Esophagus muscularis mucosa (tissue), 4 donors: ENCODE data around the gene HSPB8. TPM values are rescaled to one million over a fixed set of nuclear protein-coding genes. Genes with fewer than 3 reads are reported as not detected.

ENCODE experiments used
- DNase-seq: peaks from one replicate; pipeline ENCODE4 v3.0.0-alpha.2; 2017; ENCODE audit errors: extremely low spot score
- H3K27ac ChIP-seq, 4 donors: fragments of 200-600 bp; sonication (generic); replicated peaks in 1 of 4; 1 replicate in 3 of 4; 2 replicates in 1 of 4; pipeline ENCODE4 v1.5.1; 2016 to 2019; ENCODE audit warnings: mild to moderate bottlenecking in 1 of 4
- H3K27me3 ChIP-seq, 4 donors: fragments of 200-600 bp; sonication (generic); one replicate each; pipeline versions ENCODE4 v1.5.1 to v1.6.0; 2016 to 2019
- H3K36me3 ChIP-seq, 4 donors: fragments of 200-600 bp; sonication (generic); one replicate each; pipeline ENCODE4 v1.5.1; 2016 to 2019
- H3K4me1 ChIP-seq, 4 donors: fragments of 200-600 bp; sonication (generic); one replicate each; pipeline ENCODE4 v1.5.1; 2016 to 2019
- H3K4me3 ChIP-seq, 4 donors: fragments of 200-600 bp; sonication (generic); 1 replicate in 2 of 4; 2 replicates in 2 of 4; pipeline ENCODE4 v1.5.1; 2016 to 2019; ENCODE audit warnings: mild to moderate bottlenecking in 4 of 4, moderate library complexity in 1 of 4
- H3K9me3 ChIP-seq, 4 donors: fragments of 200-600 bp; sonication (generic); 1 replicate in 3 of 4; 2 replicates in 1 of 4; pipeline ENCODE4 v1.5.1; 2016 to 2019
- CTCF ChIP-seq, 3 experiments: fragments of 200-600 bp in 2 of 3; fragments of 450-650 bp in 1 of 3; sonication (generic) in 2 of 3; IDR thresholded peaks; one replicate each; pipeline ENCODE4 v1.5.1; 2017 to 2019; ENCODE audit warnings: antibody characterized with exemption in 3 of 3, mild to moderate bottlenecking in 2 of 3, moderate library complexity in 1 of 3
- EP300 ChIP-seq: sonication (generic); formaldehyde crosslinking; IDR thresholded peaks from one replicate; pipeline ENCODE4 v1.6.1; 2017; ENCODE audit warnings: antibody characterized with exemption
- POLR2A ChIP-seq: fragments of 450-650 bp; IDR thresholded peaks from one replicate; pipeline ENCODE4 v1.6.1; 2017; ENCODE audit warnings: antibody characterized with exemption, moderate library complexity, mild to moderate bottlenecking, low read depth
- POLR2AphosphoS5 ChIP-seq, 2 donors: sonication (generic); formaldehyde crosslinking; IDR thresholded peaks; one replicate each; pipeline ENCODE4 v1.6.1; 2017; ENCODE audit warnings: antibody characterized with exemption in 2 of 2
- WGBS: methylation state at CpG from one replicate; pipeline ENCODE4 v1.1.5; 2018; 5-methylcytosine and 5-hydroxymethylcytosine counted together
- intact Hi-C: fragments of 100-400 bp; cut with DNase I; formaldehyde crosslinking; loops from one replicate; pipeline ENCODE4 v1.15.1; 2023
- total RNA-seq, 4 donors: library from RNA; depleted of rRNA; stranded (reverse); fragments of >200 nt; gene quantifications; one replicate each; pipeline versions ENCODE4 v1.1.0 to v1.2.1, GENCODE V29; 2016

HSPB8 gene
- total RNA-seq, 4 donors from 2014 or later = 416 to 573 (median 443) TPM

GRCh38 chr12:119239040-119239439 lies 60.3 kb downstream of the HSPB8 start:
- DNase-seq = no peak
- 78% methylated on average over 3 of the region's 3 CpGs for WGBS
- H3K27me3 ChIP-seq = no peaks in the 10 kb centered on the region

GRCh38 chr12:119241049-119241448 lies 62.3 kb downstream of the HSPB8 start:
- DNase-seq = no peak
- Histone ChIP-seq H3K27ac (no peak overlapping the region), H3K4me3 (no peak overlapping the region), H3K4me1 (peaks cover 7 to 16% (median 8%) of the 10 kb centered on the region in 4 donors), H3K36me3 (no peaks in the 10 kb centered on the region), H3K9me3 (no peaks in the 10 kb centered on the region), H3K27me3 (no peaks in the 10 kb centered on the region)
- TF ChIP-seq POLR2A (no peak), POLR2AphosphoS5 (IDR thresholded peaks at IDR 0.05) (no peak), EP300 (no peak), CTCF (IDR thresholded peaks at IDR 0.05) (no peak)
- intact Hi-C loops = no loop called here
- 82% methylated on average over 5 of the region's 5 CpGs for WGBS

More at GRCh38 chr12:119239040-119239439, 60.3 kb downstream of the HSPB8 start:
- Histone ChIP-seq H3K36me3 (no peaks in the 10 kb centered on the region), H3K4me1 (peaks cover 0 to 9% (median 1%) of the 10 kb centered on the region in 4 donors), H3K27ac (no peak overlapping the region), H3K4me3 (no peak overlapping the region), H3K9me3 (no peaks in the 10 kb centered on the region)
- TF ChIP-seq CTCF (IDR thresholded peaks at IDR 0.05) (no peak), EP300 (no peak), POLR2AphosphoS5 (IDR thresholded peaks at IDR 0.05) (no peak), POLR2A (no peak)
- intact Hi-C loops = loop anchor here (10.0 kb wide), 2 partner anchors 114 to 176 kb away; no protein-coding TSS in a partner anchor

GRCh38 chr12:119241580-119242169 lies 62.9 kb downstream of the HSPB8 start:
- 70% methylated on average over 8 of the region's 9 CpGs for WGBS
- no peaks in the 10 kb centered on the region for H3K9me3 ChIP-seq
- no peaks in the 10 kb centered on the region for H3K27me3 ChIP-seq
- H3K4me3 ChIP-seq = no peak overlapping the region
- intact Hi-C loops = no loop called here
- TF ChIP-seq CTCF (IDR thresholded peaks at IDR 0.05) (no peak), POLR2AphosphoS5 (IDR thresholded peaks at IDR 0.05) (no peak), POLR2A (no peak), EP300 (no peak)
- H3K27ac ChIP-seq = no peak overlapping the region
- no peaks in the 10 kb centered on the region for H3K36me3 ChIP-seq
- H3K4me1 ChIP-seq = peaks cover 10 to 17% (median 14%) of the 10 kb centered on the region in 4 donors
- no peak for DNase-seq

Other genes starting within 250 kb of the HSPB8 start
- not detected for gene SRRM4, start 197.4 kb upstream of the HSPB8 start, total RNA-seq
- gene CCDC60, start 155.8 kb downstream of the HSPB8 start, total RNA-seq = not detected